CD4-positive, alpha-beta T cell treated with Interleukin-17A for 4 hours (primary cell): ENCODE data around the gene BAG1.

ENCODE experiments used
- DNase-seq: peaks from one replicate; pipeline ENCODE4 v3.0.0-alpha.2; 2020; ENCODE audit warnings: mixed read lengths

BAG1 gene

GRCh38 chr9:33264473-33265177 is at the start of gene BAG1, which contains the start of gene CHMP5:
Gene BAG1, minus strand, starts transcription at chr9:33264708.
Gene CHMP5, plus strand, starts transcription at chr9:33265049. Its CDS starts 30 bp downstream, at chr9:33265079.
- peak; percentile 100 for DNase-seq

GRCh38 chr9:33311953-33312352 is 47.4 kb upstream of the BAG1 start:
- DNase-seq: no peak

GRCh38 chr9:33310748-33311147 is 46.2 kb upstream of the BAG1 start:
- no peak for DNase-seq

- no peak for DNase-seq
Observed at GRCh38 chr9:33309903-33310302, 45.4 kb upstream of the BAG1 start.

GRCh38 chr9:33307067-33307466 is 42.6 kb upstream of the BAG1 start:
- no peak for DNase-seq

GRCh38 chr9:33306037-33306436 is 41.5 kb upstream of the BAG1 start:
- DNase-seq: no peak

- DNase-seq: no peak
Observed at GRCh38 chr9:33304362-33304761, 39.9 kb upstream of the BAG1 start.

- no peak for DNase-seq
Observed at GRCh38 chr9:33300546-33300945, 36.0 kb upstream of the BAG1 start.

GRCh38 chr9:33297432-33297831 is 32.9 kb upstream of the BAG1 start:
- peak; percentile 13 for DNase-seq

- no peak for DNase-seq
Observed at GRCh38 chr9:33295571-33295970, 31.1 kb upstream of the BAG1 start.

- DNase-seq: no peak
Observed at GRCh38 chr9:33294670-33295432, 30.3 kb upstream of the BAG1 start.

- no peak for DNase-seq
Observed at GRCh38 chr9:33293782-33294181, 29.3 kb upstream of the BAG1 start.

GRCh38 chr9:33291901-33292300 is 27.4 kb upstream of the BAG1 start:
- DNase-seq: no peak

GRCh38 chr9:33291031-33291397 is 26.5 kb upstream of the BAG1 start:
- DNase-seq: no peak

GRCh38 chr9:33290247-33291030 is 25.9 kb upstream of the BAG1 start, which contains the start of gene NFX1:
Gene NFX1, plus strand, starts transcription at chr9:33290516. Its CDS starts 57 bp downstream, at chr9:33290573.
- DNase-seq: peak; percentile 98

- no peak for DNase-seq
Observed at GRCh38 chr9:33289936-33290246, 25.4 kb upstream of the BAG1 start.

GRCh38 chr9:33289496-33289895 is 25.0 kb upstream of the BAG1 start:
- DNase-seq: peak; percentile 21

- no peak for DNase-seq
Observed at GRCh38 chr9:33288828-33289483, 24.4 kb upstream of the BAG1 start.

GRCh38 chr9:33288235-33288634 is 23.7 kb upstream of the BAG1 start:
- DNase-seq: no peak

GRCh38 chr9:33287087-33287490 is 22.6 kb upstream of the BAG1 start:
- DNase-seq: peak; percentile 60

- no peak for DNase-seq
Observed at GRCh38 chr9:33285502-33285901, 21.0 kb upstream of the BAG1 start.

- DNase-seq: no peak
Observed at GRCh38 chr9:33277484-33277883, 13.0 kb upstream of the BAG1 start.

- no peak for DNase-seq
Observed at GRCh38 chr9:33273972-33274328, 9.4 kb upstream of the BAG1 start.
